ENCODE data around the gene RRBP1. TPM values are rescaled to one million over a fixed set of nuclear protein-coding genes. Genes with fewer than 3 reads are reported as not detected.

Gene RRBP1
- total and polyA plus RNA-seq, 2 donors (not counting 3 experiments of a cell fraction or from before 2014, with no cell fraction given) = 50.3 to 236 TPM

DNA sequence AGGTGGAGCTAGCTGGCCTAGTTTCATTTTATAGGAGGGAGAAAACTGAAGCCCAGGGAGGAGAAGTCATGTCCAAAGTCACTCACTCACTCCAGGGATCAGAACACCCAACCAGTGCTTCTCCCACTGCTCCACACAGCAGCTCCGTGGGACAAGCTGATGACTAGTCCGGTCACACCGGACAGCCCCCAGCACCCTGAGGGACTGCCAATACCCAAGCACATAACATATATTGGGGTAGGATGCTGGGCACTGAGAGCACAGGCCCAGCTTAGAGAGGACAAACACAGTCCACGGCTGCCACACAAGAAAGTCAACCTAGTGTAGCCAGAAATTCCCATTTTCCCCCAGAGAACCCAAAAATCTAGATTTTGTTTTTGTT, 5.7 kb downstream of the RRBP1 start:
- H4K20me1 ChIP-seq (replicated peaks; ENCODE audit: control insufficient read depth, extremely low read depth, insufficient read depth, low read length) = peaks cover 13% of the 10 kb centered on the region
- ChIA-PET POLR2A (no interaction called here), CTCF (interaction anchor here (1.1 to 1.2 kb wide), 2 partner anchors 22 to 221 kb away, joined by 3 read pairs; no protein-coding TSS in a partner anchor)
- H3K9ac ChIP-seq (replicated peaks; ENCODE audit: extremely low read depth, insufficient read depth, low read length) = no peak overlapping the region
- H3K4me3 ChIP-seq (replicated peaks in 1 of 3; ENCODE audit: insufficient read depth in 1 of 3, low read depth in 1 of 3, low read length in 3 of 3) = no peak overlapping the region
- H3K9me1 ChIP-seq (replicated peaks; ENCODE audit: control insufficient read depth, extremely low read depth, insufficient read depth, low read length) = no peaks in the 10 kb centered on the region
- DNase-seq (ENCODE audit: low read depth, low spot score) (no peak), FAIRE-seq (no peak)
- no peak overlapping the region for H3K4me2 ChIP-seq (ENCODE audit: insufficient read depth, low read length)
- H2AFZ ChIP-seq (ENCODE audit: low read depth, low read length) = no peak overlapping the region
- H3K79me2 ChIP-seq (ENCODE audit: control insufficient read depth, insufficient read depth, low read length) = peaks cover 88% of the 10 kb centered on the region
- dilution Hi-C loops (cut with MboI; ENCODE audit: extremely low pct_ligation_motif_present, low sequenced_read_pairs) = no loop called here
- TF ChIP-seq POLR2A (IDR thresholded peaks at IDR 0.05; ENCODE audit: low read depth, low read length) = no peak
- no peak for TF ChIP-seq CTCF (IDR thresholded peaks at IDR 0.05; ENCODE audit: extremely low read depth in 1 of 2, insufficient read depth in 1 of 2, low read depth in 1 of 2, low read length in 2 of 2)
- TF ChIP-seq, protein P1, sequence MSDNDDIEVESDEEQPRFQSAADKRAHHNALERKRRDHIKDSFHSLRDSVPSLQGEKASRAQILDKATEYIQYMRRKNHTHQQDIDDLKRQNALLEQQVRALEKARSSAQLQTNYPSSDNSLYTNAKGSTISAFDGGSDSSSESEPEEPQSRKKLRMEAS (IDR thresholded peaks at IDR 0.05; ENCODE audit: insufficient read depth, insufficient read length) = no peak
- no peak for TF ChIP-seq POLR2AphosphoS5 (IDR thresholded peaks at IDR 0.05; ENCODE audit: insufficient read depth, low read depth, low read length)
- TF ChIP-seq MYC (IDR thresholded peaks at IDR 0.05; ENCODE audit: low read depth, low read length) = no peak
- TF ChIP-seq EZH2 (IDR thresholded peaks at IDR 0.05; ENCODE audit: borderline replicate concordance, low read depth, low read length, severe bottlenecking) = no peak
- no peak for TF ChIP-seq FOS (IDR thresholded peaks at IDR 0.05; ENCODE audit: borderline replicate concordance, insufficient read depth, low read length)
- no peak for TF ChIP-seq JUN (IDR thresholded peaks at IDR 0.05; ENCODE audit: borderline replicate concordance, insufficient read depth, insufficient read length, low read depth)
- no peak for TF ChIP-seq GATA2 (IDR thresholded peaks at IDR 0.05; ENCODE audit: insufficient read depth, insufficient read length, low read depth, low read length)
- BruUV-seq (replicated peaks) = no TSS peak
- no peaks in the 10 kb centered on the region for H3K9me3 ChIP-seq (replicated peaks; ENCODE audit: control insufficient read depth, insufficient read depth, low read length)
- H3K27me3 ChIP-seq (ENCODE audit: control insufficient read depth in 2 of 2, insufficient read depth in 2 of 2, low read length in 2 of 2) = no peaks in the 10 kb centered on the region
- no peak overlapping the region for H3K27ac ChIP-seq (ENCODE audit: insufficient read depth, low read depth, low read length)
- H3K4me1 ChIP-seq (ENCODE audit: control insufficient read depth, extremely low read depth, insufficient read depth, low read length) = peaks cover 9% of the 10 kb centered on the region
- peaks cover 0 to 2% of the 10 kb centered on the region in 2 experiments for H3K36me3 ChIP-seq (ENCODE audit: control insufficient read depth in 2 of 2, extremely low read depth in 1 of 2, insufficient read depth in 2 of 2, low read length in 2 of 2)
- intact Hi-C loops (cut with micrococcal nuclease) = no loop called here
